NOMO-1 treated with dmso at 0.1 percent for 144 hours (cell line): Measurements from ENCODE around the gene POC1A.
"Not testable (repeated sequence)": the region's sequence is repeated elsewhere in the genome, so short reads cannot be mapped to it uniquely, and the experiment has no call there.

Source experiments
- DNase-seq: peaks from one replicate; lab custom pipeline; 2025; ENCODE audit not compliant: unreplicated experiment; lab: John Stamatoyannopoulos, UW

POC1A gene

GRCh38 chr3:52034212-52034611 is 120.0 kb downstream of the POC1A start:
- DNase-seq, result no peak

- not testable (repeated sequence) for DNase-seq
These were observed 120.5 kb downstream of the POC1A start for GRCh38 chr3:52033748-52034147.

GRCh38 chr3:52032702-52033408 is 121.4 kb downstream of the POC1A start:
- no peak for DNase-seq

- no peak for DNase-seq
These were observed 122.3 kb downstream of the POC1A start for GRCh38 chr3:52031896-52032295.

GRCh38 chr3:52030714-52031310 is 123.4 kb downstream of the POC1A start:
- DNase-seq, result no peak

GRCh38 chr3:52029535-52029934 is 124.7 kb downstream of the POC1A start:
- no peak for DNase-seq

GRCh38 chr3:52029053-52029452 is 125.2 kb downstream of the POC1A start:
- DNase-seq, result no peak

- DNase-seq, result no peak
These were observed 125.7 kb downstream of the POC1A start for GRCh38 chr3:52028572-52028971.

GRCh38 chr3:52026041-52026440 is 128.2 kb downstream of the POC1A start:
- DNase-seq, result no peak

- no peak for DNase-seq
These were observed 128.8 kb downstream of the POC1A start for GRCh38 chr3:52025453-52025852.
